GM12801 (cell line): ENCODE data around the gene RNASEL.

ENCODE experiments used
- TF ChIP-seq, protein P1 (sequence below): IDR thresholded peaks from one replicate; pipeline ENCODE4 v1.5.1; 2011; ENCODE audit warnings: control low read depth; ENCODE audit not compliant: insufficient read length; ENCODE audit errors: extremely low read depth

Gene RNASEL

DNA sequence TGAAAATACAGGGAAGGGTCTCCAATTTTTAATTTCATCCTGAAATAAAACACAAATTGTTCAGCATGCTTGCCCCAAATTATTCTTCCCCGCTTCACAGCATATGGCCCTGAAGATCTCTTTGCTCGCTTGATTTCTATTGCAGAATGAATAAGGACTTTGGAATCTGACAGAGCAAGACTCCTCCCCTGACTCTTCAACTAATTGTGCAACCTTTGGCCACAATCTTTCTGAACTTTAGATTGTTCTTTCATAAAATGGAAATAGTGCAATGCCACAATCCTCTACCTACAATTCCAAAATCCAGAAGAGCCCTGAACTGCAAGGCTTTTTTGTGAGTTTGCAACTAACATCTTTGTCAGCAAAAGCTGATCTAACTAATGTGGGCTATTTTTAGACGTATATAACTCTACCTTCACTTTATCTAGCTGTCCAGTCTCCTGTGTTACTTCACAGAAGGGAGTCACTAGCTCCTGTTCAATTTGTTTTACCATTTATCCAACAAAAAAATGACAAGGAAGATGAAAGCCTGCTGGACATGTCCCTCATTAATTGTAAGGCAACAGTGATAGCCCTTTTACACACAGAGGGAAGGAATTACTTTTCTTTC, 13.4 kb downstream of the RNASEL start:
- TF ChIP-seq, protein P1, sequence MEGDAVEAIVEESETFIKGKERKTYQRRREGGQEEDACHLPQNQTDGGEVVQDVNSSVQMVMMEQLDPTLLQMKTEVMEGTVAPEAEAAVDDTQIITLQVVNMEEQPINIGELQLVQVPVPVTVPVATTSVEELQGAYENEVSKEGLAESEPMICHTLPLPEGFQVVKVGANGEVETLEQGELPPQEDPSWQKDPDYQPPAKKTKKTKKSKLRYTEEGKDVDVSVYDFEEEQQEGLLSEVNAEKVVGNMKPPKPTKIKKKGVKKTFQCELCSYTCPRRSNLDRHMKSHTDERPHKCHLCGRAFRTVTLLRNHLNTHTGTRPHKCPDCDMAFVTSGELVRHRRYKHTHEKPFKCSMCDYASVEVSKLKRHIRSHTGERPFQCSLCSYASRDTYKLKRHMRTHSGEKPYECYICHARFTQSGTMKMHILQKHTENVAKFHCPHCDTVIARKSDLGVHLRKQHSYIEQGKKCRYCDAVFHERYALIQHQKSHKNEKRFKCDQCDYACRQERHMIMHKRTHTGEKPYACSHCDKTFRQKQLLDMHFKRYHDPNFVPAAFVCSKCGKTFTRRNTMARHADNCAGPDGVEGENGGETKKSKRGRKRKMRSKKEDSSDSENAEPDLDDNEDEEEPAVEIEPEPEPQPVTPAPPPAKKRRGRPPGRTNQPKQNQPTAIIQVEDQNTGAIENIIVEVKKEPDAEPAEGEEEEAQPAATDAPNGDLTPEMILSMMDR, result no peak

DNA sequence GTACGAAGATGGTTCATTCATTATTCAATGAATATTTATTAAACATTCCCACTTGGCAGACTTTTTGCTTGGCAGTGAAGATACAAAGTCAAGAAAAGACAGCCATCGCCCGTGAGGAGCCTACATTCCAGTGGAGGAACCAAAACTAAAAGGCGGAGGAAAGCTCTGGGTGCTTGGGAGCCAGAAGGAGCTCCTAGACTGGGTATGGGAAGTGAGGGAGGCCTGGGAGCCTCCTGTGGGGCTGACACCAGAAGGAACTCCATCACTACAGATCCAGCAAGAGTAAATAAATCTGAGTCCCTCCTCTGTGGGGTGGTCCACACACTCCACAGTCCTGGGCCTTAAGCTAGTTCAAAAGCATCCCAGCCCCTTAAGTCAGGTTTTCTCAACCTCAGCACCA, 14.9 kb downstream of the RNASEL start:
- TF ChIP-seq, protein P1, result no peak

DNA sequence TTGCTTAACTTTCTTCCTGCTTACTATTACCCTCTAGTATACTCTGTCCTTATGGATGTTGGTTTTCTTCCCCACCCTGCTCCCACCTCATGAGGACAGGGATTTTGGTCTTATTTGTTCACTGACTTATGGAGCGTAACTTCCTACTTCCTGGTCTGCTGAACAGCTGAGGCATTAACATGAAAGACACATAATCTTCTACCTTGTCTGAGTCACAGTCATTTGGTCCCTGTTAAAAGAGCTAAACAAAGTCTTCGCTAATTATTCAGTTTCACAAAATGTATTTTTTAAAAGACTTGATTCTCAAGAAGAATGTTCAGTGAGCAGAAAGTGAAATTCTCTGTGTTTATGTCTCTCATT, 18.5 kb downstream of the RNASEL start:
- TF ChIP-seq, protein P1, result no peak

DNA sequence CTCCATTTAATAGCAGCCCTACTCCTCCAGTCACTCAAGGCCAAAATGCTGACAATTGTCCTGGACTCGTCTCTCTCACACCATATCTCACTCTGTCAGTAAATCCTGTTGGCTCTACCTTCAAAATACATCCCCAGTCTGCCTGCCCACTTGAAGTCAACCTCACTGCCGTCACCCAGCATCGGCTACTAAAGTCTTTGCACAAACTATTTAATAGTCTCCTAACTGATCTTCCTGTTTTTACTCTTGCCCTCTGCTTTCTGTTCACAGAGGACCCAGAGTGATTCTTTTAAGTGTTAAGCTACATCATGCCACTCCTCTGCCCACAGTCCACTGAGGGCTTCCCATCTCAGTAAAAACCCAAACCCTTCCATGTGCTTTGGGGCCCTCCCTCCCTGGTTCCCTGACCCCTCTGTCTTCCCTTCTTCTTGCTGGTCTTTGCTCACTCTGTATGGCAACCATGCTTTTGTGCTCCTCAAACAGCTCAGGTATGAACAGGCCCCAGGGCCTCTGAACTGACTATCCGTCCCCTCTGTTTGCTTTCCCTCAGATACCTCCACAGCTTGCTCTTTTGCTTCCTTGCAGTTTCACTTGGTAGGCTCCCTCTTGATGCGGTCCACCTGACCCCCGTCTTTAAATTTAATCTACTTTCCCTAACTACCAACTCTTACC, 19.0 kb downstream of the RNASEL start:
- TF ChIP-seq, protein P1, result no peak

DNA sequence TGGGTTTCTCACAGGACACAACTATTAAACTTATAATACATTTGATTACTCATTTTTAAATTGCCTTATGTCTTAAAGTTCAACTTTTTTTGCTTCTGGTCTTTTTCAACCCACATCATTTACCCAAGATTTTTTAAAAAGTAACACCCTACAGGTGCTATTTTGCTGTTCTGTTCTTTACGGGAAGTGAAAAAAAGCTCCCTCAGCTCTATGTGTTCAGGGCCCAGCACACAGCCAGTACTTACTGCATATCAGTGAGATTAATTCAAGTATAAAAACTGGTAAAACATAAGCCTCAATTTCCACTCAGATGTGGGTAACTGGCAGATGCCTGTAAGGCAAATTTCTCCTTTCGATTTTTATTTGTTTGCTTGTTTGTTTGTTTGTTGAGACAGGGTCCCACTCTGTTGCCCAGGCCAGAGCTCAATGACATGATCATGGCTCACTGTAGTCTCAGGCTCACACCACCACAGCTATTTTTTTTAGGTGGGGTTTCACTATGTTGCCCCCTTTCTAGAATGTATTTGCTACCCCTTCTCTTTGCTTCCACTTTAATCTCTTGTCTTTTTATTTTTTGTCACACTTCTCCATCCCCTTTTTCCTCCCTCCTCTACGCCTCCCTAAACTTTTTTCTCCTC, 20.3 kb downstream of the RNASEL start:
- TF ChIP-seq, protein P1, result no peak

DNA sequence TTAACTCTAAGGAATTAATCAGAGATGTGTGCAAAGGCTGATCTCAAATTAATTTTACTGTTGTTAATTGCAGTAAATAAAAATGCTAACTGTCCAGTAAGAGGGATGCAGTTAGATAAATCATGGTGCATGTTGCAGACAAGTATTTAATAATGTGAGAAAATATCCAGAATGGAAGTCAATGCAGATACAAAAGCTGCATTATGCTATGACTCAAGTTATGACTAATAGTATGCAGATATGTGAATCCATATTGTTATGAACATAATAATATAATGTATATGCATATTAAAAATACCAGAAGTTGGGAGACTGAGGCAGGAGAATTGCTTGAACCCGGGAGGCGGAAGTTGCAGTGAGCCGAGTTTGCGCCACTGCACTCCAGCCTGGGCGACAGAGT, 21.4 kb downstream of the RNASEL start:
- TF ChIP-seq, protein P1, result no peak

DNA sequence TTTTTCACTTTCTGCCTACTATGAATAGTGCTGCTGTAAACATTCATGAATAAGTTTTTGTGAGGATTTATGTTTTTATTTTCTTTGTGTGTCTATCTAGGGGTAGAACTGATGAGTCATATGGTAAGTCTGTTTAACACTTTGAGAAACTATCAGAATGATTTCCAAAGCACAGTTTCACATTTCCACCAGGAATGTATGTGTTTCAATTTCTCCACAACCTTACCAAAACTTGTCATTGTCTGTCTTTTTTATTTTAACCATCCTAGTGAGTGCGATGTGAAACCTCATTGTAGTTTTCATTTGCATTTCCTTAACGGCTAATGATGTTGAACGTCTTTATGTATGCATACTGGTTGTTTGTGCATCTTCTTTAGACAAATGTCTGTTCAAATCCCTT, 23.5 kb downstream of the RNASEL start:
- TF ChIP-seq, protein P1, result no peak
